ENCODE results near the gene PRAMEF10. TPM values are rescaled to one million over a fixed set of nuclear protein-coding genes. Genes with fewer than 3 reads are reported as not detected.

PRAMEF10 gene
- total RNA-seq, 3 donors from 2014 or later (not counting 1 experiment from before 2014, with no cell fraction given), result not detected

Other genes with a start within 250 kb of the PRAMEF10 start
- not detected for gene AADACL3, start 182.2 kb downstream of the PRAMEF10 start, total RNA-seq
- not detected for gene CFAP107, start 152.1 kb downstream of the PRAMEF10 start, total RNA-seq
- not detected for gene PRAMEF12, start 124.5 kb downstream of the PRAMEF10 start, total RNA-seq
- not detected for gene PRAMEF1, start 106.9 kb downstream of the PRAMEF10 start, total RNA-seq
- not detected for gene PRAMEF11, start 66.9 kb downstream of the PRAMEF10 start, total RNA-seq
- gene HNRNPCL1, start 49.5 kb downstream of the PRAMEF10 start, total RNA-seq, result not detected
- not detected for gene PRAMEF2, start 41.2 kb downstream of the PRAMEF10 start, total RNA-seq
- not detected for gene PRAMEF4, start 12.1 kb downstream of the PRAMEF10 start, total RNA-seq
- not detected for gene PRAMEF7, start 18.3 kb upstream of the PRAMEF10 start, total RNA-seq
- gene PRAMEF6, start 49.3 kb upstream of the PRAMEF10 start, total RNA-seq, result not detected
- gene PRAMEF27, start 158.3 kb upstream of the PRAMEF10 start, total RNA-seq, result not detected
- gene HNRNPCL3, start 162.5 kb upstream of the PRAMEF10 start, total RNA-seq, result not detected
- not detected for gene PRAMEF25, start 172.5 kb upstream of the PRAMEF10 start, total RNA-seq
- not detected for gene HNRNPCL2, start 218.6 kb upstream of the PRAMEF10 start, total RNA-seq

Data from natural killer cell (primary cell).